ENCODE measurements around the gene GRXCR1. TPM values are rescaled to one million over a fixed set of nuclear protein-coding genes. Genes with fewer than 3 reads are reported as not detected.

GRXCR1 gene
- total RNA-seq, result not detected

GRCh38 chr4:42892413-42892812 lies at the start of gene GRXCR1:
GRXCR1 (plus strand) TSS chr4:42892713; CDS start chr4:42893267, 554 bp downstream.
- intact Hi-C loops (cut with DNase I, micrococcal nuclease), result no loop called here
- ATAC-seq, result no peak
- Mint-ChIP-seq H3K4me3 (no peak within 1 kb of the TSS), H3K4me1 (no peaks in the 10 kb centered on the region), H3K36me3 (ENCODE audit: low read depth) (no peaks in the 10 kb centered on the region), H3K27ac (no peak within 1 kb of the TSS), H3K9me3 (ENCODE audit: low read depth) (no peaks in the 10 kb centered on the region), H3K27me3 (peaks cover 27% of the 10 kb centered on the region)
- CTCF ChIA-PET, result no interaction called here
- POLR2A ChIA-PET, result no interaction called here
- no peak for DNase-seq

GRCh38 chr4:42843694-42844093 lies 48.8 kb upstream of the GRXCR1 start:
- no peak for ATAC-seq
- Mint-ChIP-seq H3K9me3 (ENCODE audit: low read depth) (peaks cover 3% of the 10 kb centered on the region), H3K4me3 (no peak overlapping the region), H3K27me3 (peaks cover 2% of the 10 kb centered on the region), H3K27ac (no peak overlapping the region), H3K36me3 (ENCODE audit: low read depth) (no peaks in the 10 kb centered on the region), H3K4me1 (no peaks in the 10 kb centered on the region)
- POLR2A ChIA-PET, result no interaction called here
- DNase-seq, result no peak
- intact Hi-C loops (cut with DNase I, micrococcal nuclease), result no loop called here
- CTCF ChIA-PET, result interaction anchor here (1.0 to 1.7 kb wide), 3 partner anchors 275 to 563 kb away, joined by 4 to 5 read pairs (median 4); no protein-coding TSS in a partner anchor

DNA sequence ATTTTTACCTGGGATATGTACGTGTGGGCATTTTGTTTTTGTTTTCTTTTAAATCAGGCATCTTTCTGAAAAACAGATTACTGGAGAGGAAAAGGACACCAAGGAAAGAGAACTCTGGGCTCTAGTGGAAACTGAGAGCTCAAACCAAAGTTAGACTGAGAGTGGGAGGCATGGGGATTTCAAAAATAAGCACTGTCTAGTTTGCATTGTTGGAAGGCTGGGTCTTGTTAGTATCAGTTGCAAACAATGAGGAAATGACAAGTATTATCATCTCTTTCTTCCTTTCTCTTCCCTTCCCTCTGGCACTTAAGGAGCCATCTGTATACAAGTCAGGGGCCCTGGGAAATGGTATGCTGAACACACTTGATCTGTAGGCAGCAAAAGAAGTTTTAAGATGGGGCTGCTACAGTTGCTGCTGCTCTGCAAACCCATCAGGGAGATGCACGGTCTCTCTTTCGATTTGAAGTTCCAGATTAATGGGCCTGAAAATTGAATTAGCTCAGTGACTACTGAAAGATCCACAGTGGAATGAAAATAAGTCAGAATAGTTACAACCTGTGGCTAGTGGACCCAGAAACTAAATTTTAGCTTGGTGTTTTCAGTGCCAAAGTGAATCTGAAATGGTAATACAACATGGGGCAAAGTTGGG lies 48.0 kb upstream of the GRXCR1 start:
- intact Hi-C loops (cut with DNase I, micrococcal nuclease), result no loop called here
- H3K27me3 Mint-ChIP-seq, result peaks cover 2% of the 10 kb centered on the region

GRCh38 chr4:42845586-42845985 lies 46.9 kb upstream of the GRXCR1 start:
- POLR2A ChIA-PET, result no interaction called here
- peaks cover 7% of the 10 kb centered on the region for H3K9me3 Mint-ChIP-seq (ENCODE audit: low read depth)
- no peaks in the 10 kb centered on the region for H3K4me1 Mint-ChIP-seq
- CTCF ChIA-PET, result interaction anchor here (0.7 to 2.3 kb wide), 2 partner anchors 10 to 14 kb away, joined by 3 to 6 read pairs; no protein-coding TSS in a partner anchor
- peaks cover 2% of the 10 kb centered on the region for H3K27me3 Mint-ChIP-seq
- no peaks in the 10 kb centered on the region for H3K36me3 Mint-ChIP-seq (ENCODE audit: low read depth)
- DNase-seq (no peak), ATAC-seq (no peak)
- intact Hi-C loops (cut with DNase I, micrococcal nuclease), result no loop called here
- no peak overlapping the region for H3K4me3 Mint-ChIP-seq
- H3K27ac Mint-ChIP-seq, result no peak overlapping the region

More for the DNA sequence above, 48.0 kb upstream of the GRXCR1 start:
- peaks cover 3% of the 10 kb centered on the region for H3K9me3 Mint-ChIP-seq (ENCODE audit: low read depth)
- H3K4me3 Mint-ChIP-seq, result no peak overlapping the region
- H3K4me1 Mint-ChIP-seq, result no peaks in the 10 kb centered on the region
- ChIA-PET POLR2A (no interaction called here), CTCF (interaction anchor here (0.6 to 2.3 kb wide), 5 partner anchors 11 to 1468 kb away, joined by 3 to 6 read pairs (median 4); no protein-coding TSS in a partner anchor)
- no peaks in the 10 kb centered on the region for H3K36me3 Mint-ChIP-seq (ENCODE audit: low read depth)
- no peak for DNase-seq
- no peak overlapping the region for H3K27ac Mint-ChIP-seq
- ATAC-seq, result no peak

GRCh38 chr4:42855779-42856178 lies 36.7 kb upstream of the GRXCR1 start:
- CTCF ChIA-PET, result interaction anchor here (0.6 to 1.3 kb wide), 5 partner anchors 9 to 288 kb away, joined by 3 to 6 read pairs (median 4); no protein-coding TSS in a partner anchor
- H3K4me3 Mint-ChIP-seq, result no peak overlapping the region
- H3K27ac Mint-ChIP-seq, result no peak overlapping the region
- POLR2A ChIA-PET, result no interaction called here
- H3K4me1 Mint-ChIP-seq, result no peaks in the 10 kb centered on the region
- peaks cover 5% of the 10 kb centered on the region for H3K9me3 Mint-ChIP-seq (ENCODE audit: low read depth)
- H3K36me3 Mint-ChIP-seq (ENCODE audit: low read depth), result no peaks in the 10 kb centered on the region
- DNase-seq, result peak; percentile 8
- intact Hi-C loops (cut with DNase I, micrococcal nuclease), result no loop called here
- H3K27me3 Mint-ChIP-seq, result peaks cover 19% of the 10 kb centered on the region
- ATAC-seq, result no peak

DNA sequence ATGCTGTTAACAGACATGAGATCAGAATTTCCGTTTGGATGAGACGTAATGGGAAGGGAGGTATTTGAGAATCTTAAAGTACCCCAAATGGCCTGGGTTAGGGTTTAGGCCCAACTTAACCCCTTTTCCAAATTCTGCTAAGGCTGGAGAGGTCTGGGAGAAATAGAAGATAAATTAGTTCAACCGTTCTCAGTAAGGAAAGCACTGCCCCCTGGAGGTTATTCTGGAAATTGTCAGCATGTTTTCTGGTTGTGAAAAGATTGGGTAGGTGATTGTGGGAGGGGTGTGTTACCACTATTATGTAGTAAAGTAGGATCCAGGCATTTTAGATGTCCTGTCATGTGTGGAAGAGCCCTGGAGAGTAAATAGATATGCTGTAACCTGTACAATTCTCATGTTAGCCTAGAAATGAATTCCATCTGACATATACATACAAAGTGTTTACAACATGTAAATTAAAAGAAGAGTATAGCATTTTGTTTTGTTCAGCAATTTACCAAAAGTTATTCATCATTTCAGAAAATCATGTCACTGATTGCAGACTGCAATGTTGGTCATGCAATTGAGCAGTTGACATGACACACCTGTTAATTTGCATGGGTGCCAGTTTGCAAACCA lies 26.8 kb upstream of the GRXCR1 start:
- H3K27ac Mint-ChIP-seq, result no peak overlapping the region
- POLR2A ChIA-PET, result no interaction called here
- no peaks in the 10 kb centered on the region for H3K36me3 Mint-ChIP-seq (ENCODE audit: low read depth)
- no peaks in the 10 kb centered on the region for H3K9me3 Mint-ChIP-seq (ENCODE audit: low read depth)
- DNase-seq (peak; percentile 59), ATAC-seq (peak; percentile 36)
- peaks cover 18% of the 10 kb centered on the region for H3K27me3 Mint-ChIP-seq
- H3K4me1 Mint-ChIP-seq, result no peaks in the 10 kb centered on the region
- CTCF ChIA-PET, result interaction anchor here (0.6 to 3.3 kb wide), 6 partner anchors 9 to 299 kb away, joined by 3 to 62 read pairs (median 3); no protein-coding TSS in a partner anchor
- no peak overlapping the region for H3K4me3 Mint-ChIP-seq
- intact Hi-C loops (cut with DNase I, micrococcal nuclease), result loop anchor here (1.0 to 10.0 kb wide), 4 partner anchors 297 to 583 kb away; no protein-coding TSS in a partner anchor

- intact Hi-C loops (cut with DNase I, micrococcal nuclease), result no loop called here
- DNase-seq (no peak), ATAC-seq (no peak)
- ChIA-PET POLR2A (no interaction called here), CTCF (interaction anchor here (0.7 kb wide), 1 partner anchor 16 kb away, joined by 3 read pairs; no protein-coding TSS in a partner anchor)
- Mint-ChIP-seq H3K9me3 (ENCODE audit: low read depth) (no peaks in the 10 kb centered on the region), H3K27ac (no peak overlapping the region), H3K4me1 (no peaks in the 10 kb centered on the region), H3K4me3 (no peak overlapping the region), H3K36me3 (ENCODE audit: low read depth) (no peaks in the 10 kb centered on the region), H3K27me3 (peaks cover 20% of the 10 kb centered on the region)
Measured at GRCh38 chr4:42871261-42871660, 21.3 kb upstream of the GRXCR1 start.

GRCh38 chr4:42871671-42872290 lies 20.7 kb upstream of the GRXCR1 start:
- no peak for ATAC-seq
- no peak overlapping the region for H3K4me3 Mint-ChIP-seq

GRCh38 chr4:42878863-42879262 lies 13.7 kb upstream of the GRXCR1 start:
- no peak for ATAC-seq
- Mint-ChIP-seq H3K9me3 (ENCODE audit: low read depth) (no peaks in the 10 kb centered on the region), H3K27ac (no peak overlapping the region), H3K36me3 (ENCODE audit: low read depth) (no peaks in the 10 kb centered on the region), H3K4me3 (no peak overlapping the region), H3K4me1 (no peaks in the 10 kb centered on the region), H3K27me3 (peaks cover 10% of the 10 kb centered on the region)
- DNase-seq, result no peak
- ChIA-PET POLR2A (no interaction called here), CTCF (no interaction called here)
- intact Hi-C loops (cut with DNase I, micrococcal nuclease), result no loop called here

More at GRCh38 chr4:42871671-42872290, 20.7 kb upstream of the GRXCR1 start:
- Mint-ChIP-seq H3K4me1 (no peaks in the 10 kb centered on the region), H3K27ac (no peak overlapping the region), H3K9me3 (ENCODE audit: low read depth) (no peaks in the 10 kb centered on the region), H3K36me3 (ENCODE audit: low read depth) (no peaks in the 10 kb centered on the region), H3K27me3 (peaks cover 17% of the 10 kb centered on the region)
- ChIA-PET POLR2A (no interaction called here), CTCF (interaction anchor here (0.7 kb wide), 1 partner anchor 15 kb away, joined by 3 read pairs; no protein-coding TSS in a partner anchor)
- intact Hi-C loops (cut with DNase I, micrococcal nuclease), result no loop called here
- no peak for DNase-seq

DNA sequence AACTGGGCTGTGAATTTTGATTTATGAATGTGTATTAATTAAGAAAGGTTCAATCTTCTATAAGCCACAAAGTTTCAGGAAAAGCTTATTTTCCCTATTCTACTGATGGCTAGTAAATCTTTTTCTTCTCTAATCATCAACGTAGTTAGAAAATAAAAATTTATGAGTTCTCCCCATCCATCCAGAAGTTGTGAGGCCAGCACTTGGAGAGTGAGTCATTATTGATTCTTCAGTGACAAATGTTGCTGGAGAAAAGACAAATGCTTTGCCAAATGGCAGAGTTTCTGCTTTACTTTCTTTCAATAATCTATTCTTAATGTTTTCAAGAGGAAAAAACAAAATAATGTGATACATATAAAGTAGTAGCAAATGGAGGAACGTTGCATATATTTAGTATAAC lies 11.3 kb upstream of the GRXCR1 start:
- CTCF ChIA-PET, result no interaction called here
- Mint-ChIP-seq H3K27me3 (peaks cover 11% of the 10 kb centered on the region), H3K4me3 (no peak overlapping the region), H3K9me3 (ENCODE audit: low read depth) (peaks cover 6% of the 10 kb centered on the region), H3K4me1 (no peaks in the 10 kb centered on the region), H3K36me3 (ENCODE audit: low read depth) (no peaks in the 10 kb centered on the region), H3K27ac (no peak overlapping the region)
- POLR2A ChIA-PET, result no interaction called here
- DNase-seq (no peak), ATAC-seq (no peak)
- intact Hi-C loops (cut with DNase I, micrococcal nuclease), result no loop called here

DNA sequence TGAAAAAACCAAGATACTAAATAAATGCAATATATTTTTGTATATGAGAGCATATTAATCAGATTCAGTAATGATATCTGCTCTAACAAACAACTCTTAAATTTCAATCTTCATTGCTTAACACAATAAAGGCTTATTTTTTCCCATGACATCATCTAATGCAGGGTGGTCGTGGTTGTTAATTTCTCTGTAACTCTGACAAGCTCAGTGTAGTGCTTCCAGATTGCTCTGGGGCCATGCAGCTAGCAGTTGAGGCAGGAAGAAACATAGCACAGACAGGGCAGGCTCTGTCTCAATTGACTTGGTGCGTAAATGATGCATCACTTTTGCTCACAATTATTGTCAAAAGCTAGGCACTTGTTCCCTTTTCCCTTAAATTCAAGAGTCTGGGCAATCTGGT lies 869 bp upstream of the GRXCR1 start:
- ATAC-seq, result no peak

More for the DNA sequence above, 869 bp upstream of the GRXCR1 start:
- no peak overlapping the region for H3K27ac Mint-ChIP-seq
- no peak overlapping the region for H3K4me3 Mint-ChIP-seq
- no peak for DNase-seq
- ChIA-PET POLR2A (no interaction called here), CTCF (no interaction called here)
- H3K36me3 Mint-ChIP-seq (ENCODE audit: low read depth), result no peaks in the 10 kb centered on the region
- H3K27me3 Mint-ChIP-seq, result peaks cover 30% of the 10 kb centered on the region
- intact Hi-C loops (cut with DNase I, micrococcal nuclease), result no loop called here
- H3K4me1 Mint-ChIP-seq, result no peaks in the 10 kb centered on the region
- peaks cover 1% of the 10 kb centered on the region for H3K9me3 Mint-ChIP-seq (ENCODE audit: low read depth)

Measured in activated CD4-positive, alpha-beta T cell treated with anti-CD3 and anti-CD28 coated beads for 36 hours (primary cell).